Fibroblast of skin of left biceps (primary cell): ENCODE data around the gene SARS1.

Source experiments
- DNase-seq, 2 experiments: peaks; one replicate each; pipeline ENCODE4 v3.0.0-alpha.2; 2013; ENCODE audit warnings: low read depth in 2 of 2

The SARS1 gene

GRCh38 chr1:109262231-109263055 lies 48.7 kb downstream of the SARS1 start:
- DNase-seq: no peak

DNA sequence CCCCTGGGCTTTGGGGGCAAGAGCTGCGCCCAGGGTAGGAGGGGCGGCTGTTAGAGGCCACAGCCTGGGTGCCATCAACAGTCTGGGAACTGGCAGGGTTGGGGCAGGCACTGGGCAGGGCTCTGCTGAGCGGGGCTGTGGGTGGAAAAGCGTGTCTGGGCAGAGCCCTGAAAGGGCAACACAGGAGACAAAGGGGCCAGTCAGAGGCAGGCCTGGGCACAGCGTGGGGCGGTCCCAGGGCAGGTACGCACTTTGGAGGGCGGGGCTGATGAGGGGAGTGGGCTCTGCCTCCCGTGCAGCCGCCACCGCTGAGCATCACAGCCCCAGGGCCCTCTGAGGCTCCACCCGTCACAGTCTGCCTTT lies 49.5 kb downstream of the SARS1 start:
- no peak for DNase-seq

DNA sequence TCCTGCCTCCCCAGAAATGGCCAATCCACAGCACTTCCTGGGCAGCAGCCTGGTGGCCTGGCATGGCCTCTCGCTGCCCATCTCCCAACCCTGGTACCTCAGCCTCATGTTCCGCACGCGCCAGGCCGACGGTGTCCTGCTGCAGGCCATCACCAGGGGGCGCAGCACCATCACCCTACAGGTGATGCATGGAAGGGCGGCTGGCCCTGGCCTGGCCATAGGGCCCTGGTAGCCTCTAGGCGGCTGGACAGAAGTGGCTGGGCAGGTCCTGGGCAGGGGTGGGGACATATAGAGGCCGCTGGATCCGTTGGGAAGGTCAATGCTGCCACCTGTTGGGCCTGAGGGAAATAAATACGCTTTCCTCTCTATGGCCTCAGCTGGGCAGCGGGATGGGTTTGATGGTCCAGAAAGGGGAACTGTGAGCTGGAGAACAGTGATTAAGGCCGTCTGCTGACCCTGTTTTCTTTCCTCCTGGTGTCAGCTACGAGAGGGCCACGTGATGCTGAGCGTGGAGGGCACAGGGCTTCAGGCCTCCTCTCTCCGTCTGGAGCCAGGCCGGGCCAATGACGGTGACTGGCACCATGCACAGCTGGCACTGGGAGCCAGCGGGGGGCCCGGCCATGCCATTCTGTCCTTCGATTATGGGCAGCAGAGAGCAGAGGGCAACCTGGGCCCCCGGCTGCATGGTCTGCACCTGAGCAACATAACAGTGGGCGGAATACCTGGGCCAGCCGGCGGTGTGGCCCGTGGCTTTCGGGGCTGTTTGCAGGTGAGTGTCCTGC lies 50.1 kb downstream of the SARS1 start:
- no peak for DNase-seq

DNA sequence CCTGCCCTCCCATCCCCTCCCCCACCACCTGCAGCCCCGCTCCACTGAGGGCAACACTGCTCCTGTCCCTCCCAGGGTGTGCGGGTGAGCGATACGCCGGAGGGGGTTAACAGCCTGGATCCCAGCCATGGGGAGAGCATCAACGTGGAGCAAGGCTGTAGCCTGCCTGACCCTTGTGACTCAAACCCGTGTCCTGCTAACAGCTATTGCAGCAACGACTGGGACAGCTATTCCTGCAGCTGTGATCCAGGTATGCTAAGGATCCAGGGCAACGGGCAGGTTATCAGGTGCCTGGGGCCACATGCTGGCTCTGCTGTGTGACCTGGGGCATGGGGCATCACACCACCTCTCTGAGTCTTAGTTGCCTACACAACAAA lies 50.6 kb downstream of the SARS1 start:
- DNase-seq: no peak

GRCh38 chr1:109265016-109265415 lies 51.3 kb downstream of the SARS1 start:
- no peak for DNase-seq

- no peak for DNase-seq
Measured at GRCh38 chr1:109265741-109266330, 52.1 kb downstream of the SARS1 start.

DNA sequence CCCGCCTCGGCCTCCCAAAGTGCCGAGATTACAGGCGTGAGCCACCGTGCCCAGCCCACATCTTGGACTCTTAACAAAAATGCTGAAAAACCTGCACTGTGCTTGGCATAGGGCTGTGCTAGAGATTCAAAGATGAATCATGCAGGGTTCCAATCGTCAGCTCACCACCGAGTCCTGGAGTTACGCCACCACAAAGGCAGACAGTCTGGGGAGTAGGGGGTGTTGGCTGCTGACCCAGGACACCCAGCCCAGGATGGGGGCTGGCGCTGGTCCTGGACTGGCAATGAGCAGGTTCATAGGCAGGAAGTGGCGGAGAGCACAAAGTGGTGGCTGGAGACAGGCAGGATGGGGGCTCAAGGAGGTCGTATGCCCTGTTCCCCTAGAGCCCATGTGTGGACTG lies 53.2 kb downstream of the SARS1 start:
- DNase-seq: no peak

DNA sequence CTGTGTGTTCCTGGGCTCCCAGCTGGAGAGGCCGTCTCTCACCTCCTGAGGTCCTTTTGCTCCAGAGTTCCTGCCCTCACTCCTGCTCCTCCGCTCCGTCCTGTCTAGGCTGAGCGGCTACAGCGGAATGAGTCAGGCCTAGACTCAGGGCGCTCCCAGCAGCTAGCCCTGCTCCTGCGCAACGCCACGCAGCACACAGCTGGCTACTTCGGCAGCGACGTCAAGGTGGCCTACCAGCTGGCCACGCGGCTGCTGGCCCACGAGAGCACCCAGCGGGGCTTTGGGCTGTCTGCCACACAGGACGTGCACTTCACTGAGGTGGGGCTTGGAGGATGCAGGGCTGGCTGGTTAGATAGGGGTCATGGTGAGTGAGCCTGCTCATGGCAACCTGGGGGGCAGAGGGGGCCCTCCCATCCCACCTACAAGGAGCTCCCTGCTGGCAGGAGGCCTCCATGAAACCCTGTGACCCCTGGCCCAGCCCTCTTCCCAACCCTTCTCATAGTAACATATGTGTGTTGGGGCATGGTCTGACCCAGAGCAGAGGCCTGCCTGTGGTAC lies 54.1 kb downstream of the SARS1 start:
- DNase-seq: no peak

- no peak for DNase-seq
Measured at GRCh38 chr1:109268431-109269211, 54.9 kb downstream of the SARS1 start.

- DNase-seq: no peak
Measured at GRCh38 chr1:109269212-109269980, 55.7 kb downstream of the SARS1 start.

GRCh38 chr1:109269981-109270622 lies 56.4 kb downstream of the SARS1 start:
- DNase-seq: no peak

DNA sequence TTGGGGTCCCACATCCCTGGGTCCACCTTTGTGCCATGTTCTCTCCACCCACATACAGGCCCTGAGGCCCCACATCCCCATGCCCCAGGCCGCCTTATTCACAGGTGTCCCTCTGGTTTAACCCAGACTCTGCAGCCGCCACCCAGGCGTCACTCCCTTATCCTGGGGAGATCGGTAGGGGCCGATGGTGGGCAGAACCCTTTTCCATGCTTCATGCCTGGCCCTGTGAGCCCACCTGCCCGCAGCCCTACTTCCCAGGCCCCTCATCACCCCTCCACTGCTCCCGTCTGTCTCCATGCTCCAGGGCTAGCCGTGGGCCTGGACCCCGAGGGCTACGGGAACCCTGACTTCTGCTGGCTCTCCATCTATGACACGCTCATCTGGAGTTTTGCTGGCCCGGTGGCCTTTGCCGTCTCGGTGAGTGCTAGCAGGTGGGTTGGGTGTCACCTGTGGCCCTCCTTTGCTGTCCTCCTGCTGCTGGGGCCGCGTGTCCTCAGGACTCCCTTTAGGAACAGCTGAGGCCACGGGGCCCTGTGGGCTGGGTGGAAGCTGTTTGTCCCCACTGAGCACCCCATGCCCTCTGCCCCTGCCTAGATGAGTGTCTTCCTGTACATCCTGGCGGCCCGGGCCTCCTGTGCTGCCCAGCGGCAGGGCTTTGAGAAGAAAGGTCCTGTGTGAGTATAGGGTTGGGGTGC lies 57.1 kb downstream of the SARS1 start:
- DNase-seq: no peak

- no peak for DNase-seq
Measured at GRCh38 chr1:109271458-109271857, 57.7 kb downstream of the SARS1 start.

- no peak for DNase-seq
Measured at GRCh38 chr1:109272021-109272799, 58.5 kb downstream of the SARS1 start.

DNA sequence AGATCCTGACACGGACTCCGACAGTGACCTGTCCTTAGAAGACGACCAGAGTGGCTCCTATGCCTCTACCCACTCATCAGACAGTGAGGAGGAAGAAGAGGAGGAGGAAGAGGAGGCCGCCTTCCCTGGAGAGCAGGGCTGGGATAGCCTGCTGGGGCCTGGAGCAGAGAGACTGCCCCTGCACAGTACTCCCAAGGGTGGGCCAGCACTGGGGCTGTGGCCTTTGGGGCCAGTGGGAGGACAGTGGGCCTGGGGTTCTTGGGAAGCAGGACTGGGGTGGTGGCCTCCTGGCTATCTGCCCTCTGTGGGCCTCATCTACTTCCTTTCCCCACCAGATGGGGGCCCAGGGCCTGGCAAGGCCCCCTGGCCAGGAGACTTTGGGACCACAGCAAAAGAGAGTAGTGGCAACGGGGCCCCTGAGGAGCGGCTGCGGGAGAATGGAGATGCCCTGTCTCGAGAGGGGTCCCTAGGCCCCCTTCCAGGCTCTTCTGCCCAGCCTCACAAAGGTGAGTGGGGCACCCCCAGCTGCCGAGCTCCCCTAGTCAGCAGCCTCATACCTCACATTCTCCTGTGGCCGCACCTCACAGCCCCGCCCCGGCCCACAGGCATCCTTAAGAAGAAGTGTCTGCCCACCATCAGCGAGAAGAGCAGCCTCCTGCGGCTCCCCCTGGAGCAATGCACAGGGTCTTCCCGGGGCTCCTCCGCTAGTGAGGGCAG lies 59.3 kb downstream of the SARS1 start:
- DNase-seq: no peak

DNA sequence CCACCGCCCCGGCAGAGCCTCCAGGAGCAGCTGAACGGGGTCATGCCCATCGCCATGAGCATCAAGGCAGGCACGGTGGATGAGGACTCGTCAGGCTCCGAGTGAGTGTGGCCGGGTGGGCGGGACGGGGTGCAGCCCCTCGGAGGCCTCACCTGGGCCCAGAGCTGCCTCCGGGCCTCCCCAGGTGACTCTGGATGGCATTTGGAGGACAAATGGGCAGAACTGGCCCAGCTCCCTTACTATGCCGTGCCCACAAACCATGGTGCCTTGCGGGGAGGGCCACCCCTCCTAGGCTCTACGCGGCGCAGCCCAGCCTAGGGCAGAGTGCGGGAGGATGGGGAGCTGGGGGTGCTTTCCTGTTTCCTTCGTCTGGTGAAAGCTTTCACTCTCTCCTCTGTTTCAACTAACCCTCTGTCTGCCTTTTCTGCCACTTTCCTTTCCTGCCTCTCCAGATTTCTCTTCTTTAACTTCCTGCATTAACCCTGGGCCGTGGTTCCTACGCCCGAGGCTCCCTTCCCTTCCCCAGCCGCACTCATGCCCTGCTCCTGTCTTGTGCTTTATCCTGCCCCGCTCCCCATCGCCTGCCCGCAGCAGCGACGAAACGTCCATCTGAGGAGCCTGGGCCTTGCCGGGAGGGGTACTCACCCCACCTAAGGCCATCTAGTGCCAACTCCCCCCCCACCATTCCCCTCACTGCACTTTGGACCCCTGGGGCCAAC lies 60.0 kb downstream of the SARS1 start:
- DNase-seq: no peak

- DNase-seq: no peak
Measured at GRCh38 chr1:109274533-109275476, 61.1 kb downstream of the SARS1 start.
